HepG2 (cell line): ENCODE data around the gene ADAM15. TPM values are rescaled to one million over a fixed set of nuclear protein-coding genes. Genes with fewer than 3 reads are reported as not detected.

Experiments used
- ATF7-NPFF ChIP-seq: sonication (generic); formaldehyde crosslinking; IDR thresholded peaks from 2 replicates; pipeline ENCODE4 v1.8.1; 2023; ENCODE audit warnings: mild to moderate bottlenecking, low read depth, missing genetic modification reagents, moderate library complexity
- DBP ChIP-seq: sonication (generic); formaldehyde crosslinking; IDR thresholded peaks from 2 replicates; pipeline ENCODE4 v1.4.0; 2020; ENCODE audit warnings: missing genetic modification reagents; ENCODE audit errors: not compliant biosample characterization
- ELF4 ChIP-seq: sonication (generic); formaldehyde crosslinking; IDR thresholded peaks from 2 replicates; pipeline ENCODE4 v1.5.0; 2020; ENCODE audit warnings: missing genetic modification reagents, mild to moderate bottlenecking, moderate library complexity, borderline replicate concordance
- HIVEP1 ChIP-seq: sonication (generic); formaldehyde crosslinking; IDR thresholded peaks from 2 replicates; pipeline ENCODE4 v1.4.0; 2020; ENCODE audit warnings: mild to moderate bottlenecking, missing genetic modification reagents
- KAT8 ChIP-seq: IDR thresholded peaks from 2 replicates; pipeline ENCODE4 v1.6.1; 2016; ENCODE audit warnings: missing genetic modification reagents, missing compliant biosample characterization
- KLF9 ChIP-seq: IDR thresholded peaks from 2 replicates; pipeline ENCODE4 v1.6.1; 2016; ENCODE audit warnings: low read depth
- SAFB2 ChIP-seq: sonication (generic); formaldehyde crosslinking; IDR thresholded peaks from 2 replicates; pipeline ENCODE4 v1.5.1; 2020; ENCODE audit warnings: missing genetic modification reagents, low read depth, mild to moderate bottlenecking, borderline replicate concordance
- SAP130 ChIP-seq: IDR thresholded peaks from 2 replicates; pipeline ENCODE4 v1.6.1; 2016; ENCODE audit warnings: low read depth
- STAT6 ChIP-seq: sonication (generic); formaldehyde crosslinking; IDR thresholded peaks from 2 replicates; pipeline ENCODE4 v1.4.0; 2020; ENCODE audit warnings: missing genetic modification reagents, mild to moderate bottlenecking, borderline replicate concordance
- TBP ChIP-seq: sonication (generic); formaldehyde crosslinking; IDR thresholded peaks from 2 replicates; pipeline ENCODE4 v1.5.0; 2020; ENCODE audit warnings: missing genetic modification reagents
- ZEB1 ChIP-seq: IDR thresholded peaks from 2 replicates; pipeline ENCODE4 v1.6.1; 2012; ENCODE audit warnings: mild to moderate bottlenecking, low read depth, inconsistent platforms; ENCODE audit not compliant: insufficient replicate concordance
- ZFP82 ChIP-seq: sonication (generic); formaldehyde crosslinking; IDR thresholded peaks from 2 replicates; pipeline ENCODE4 v1.5.1; 2020; ENCODE audit warnings: mild to moderate bottlenecking, missing genetic modification reagents, borderline replicate concordance
- ZNF274 ChIP-seq: sonication (generic); formaldehyde crosslinking; IDR thresholded peaks from 2 replicates; pipeline ENCODE4 v1.5.1; 2020; ENCODE audit warnings: mild to moderate bottlenecking, missing genetic modification reagents
- ZNF646 ChIP-seq: sonication (generic); formaldehyde crosslinking; IDR thresholded peaks from 2 replicates; pipeline ENCODE4 v1.9.0; 2021; ENCODE audit warnings: mild to moderate bottlenecking, missing genetic modification reagents
- ZNF703 ChIP-seq: sonication (generic); formaldehyde crosslinking; IDR thresholded peaks from 2 replicates; pipeline ENCODE4 v1.5.1; 2020; ENCODE audit warnings: missing genetic modification reagents, mild to moderate bottlenecking, moderate library complexity, borderline replicate concordance
- polyA plus RNA-seq, 8 experiments: library from polyadenylated mRNA; depleted of rRNA in 3 of 8; stranded (reverse) in 7 of 8; unstranded in 1 of 8; fragments of >200 nt; fragmentation: Illumina TruSeq in 4 of 8; extraction: Trizol in 4 of 8; gene quantifications; 2 replicates each; pipeline versions ENCODE4 v1.2.1 to v1.2.3, GENCODE V29; 2011 to 2016; ENCODE audit warnings: low read depth in 4 of 8, missing spikeins in 1 of 8, mixed read lengths in 1 of 8; ENCODE audit not compliant: insufficient read depth in 1 of 8
- total RNA-seq, 5 experiments: library from RNA; depleted of rRNA; stranded (reverse); fragments of >200 nt; fragmentation: Illumina TruSeq; extraction: Trizol; gene quantifications; 2 replicates each; pipeline ENCODE4 v1.2.3, GENCODE V29; 2016; ENCODE audit warnings: low read depth in 1 of 5
- TF ChIP-seq, protein P1 (sequence below): sonication (generic); formaldehyde crosslinking; IDR thresholded peaks from 2 replicates; pipeline ENCODE4 v1.4.0; 2020; ENCODE audit warnings: mild to moderate bottlenecking, missing genetic modification reagents

The ADAM15 gene
- total and polyA plus RNA-seq, 2 of the 13 experiments (the other 11 are each of a cell fraction or from before 2014, with no cell fraction given), result 17.9 to 25.6 TPM

DNA sequence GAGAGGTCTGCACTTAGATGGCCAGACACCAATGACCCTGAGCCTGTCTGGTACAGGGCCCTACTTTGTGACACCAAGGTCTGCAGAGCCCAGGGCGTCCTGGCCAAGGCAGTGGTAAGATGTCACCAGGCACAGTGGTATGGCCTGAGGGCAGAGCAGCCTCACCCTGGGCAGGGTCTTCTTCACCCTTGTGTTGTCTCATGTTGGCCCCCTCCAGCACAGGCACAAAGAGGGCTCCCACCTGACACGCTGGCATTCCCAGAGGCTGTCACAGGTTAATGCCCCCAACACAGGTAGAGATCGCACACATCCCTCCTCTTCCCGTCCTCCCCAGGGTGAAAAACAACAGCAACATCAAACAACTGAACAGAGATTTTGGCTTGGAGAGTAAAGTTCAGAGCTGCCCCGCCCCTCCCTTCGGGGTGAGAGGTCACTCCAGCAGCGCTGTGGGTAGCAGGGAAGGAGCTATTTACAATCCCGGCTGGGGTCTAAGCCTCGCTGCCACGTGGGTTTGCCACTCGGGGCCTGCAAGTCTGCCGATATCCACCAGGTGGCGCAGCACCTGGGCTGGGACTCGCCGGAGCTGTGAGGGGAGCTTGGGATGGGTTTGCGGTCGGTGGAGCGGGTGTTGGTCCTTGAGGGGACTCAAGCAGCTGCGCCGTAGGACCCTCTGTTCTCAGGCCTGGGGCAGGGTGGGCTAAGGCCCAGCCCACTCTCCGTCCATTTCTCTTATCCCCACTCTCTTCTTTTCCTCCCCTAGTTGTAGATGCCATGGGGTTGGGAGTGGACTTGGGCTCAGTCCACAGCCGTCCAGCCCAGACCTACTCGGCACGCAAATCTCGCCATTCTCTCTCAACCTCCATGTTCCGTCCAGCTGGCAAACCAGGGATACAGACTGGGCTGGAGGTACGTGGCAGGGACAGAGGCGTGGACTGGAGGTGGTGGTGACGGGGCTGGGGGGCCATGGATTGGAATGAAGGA, 40.2 kb downstream of the ADAM15 start (continued):
- TF ChIP-seq SAP130 (CRISPR knock-in tag) (peak; percentile 91), HIVEP1 (CRISPR knock-in tag) (peak; percentile 49; the same call in 1 of the 2 replicates), ZEB1 (peak; percentile 89), ZNF274 (no peak), KLF9 (CRISPR knock-in tag) (no peak), KAT8 (CRISPR knock-in tag) (peak; percentile 79; the same call in 1 of the 2 replicates), STAT6 (CRISPR knock-in tag) (no peak), TBP (CRISPR knock-in tag) (no peak), ATF7-NPFF (CRISPR knock-in tag) (0 out of 2 replicates have a peak, but pooled peaks have one; percentile 37), ZFP82 (peak; percentile 79; the same call in 1 of the 2 replicates), ZNF703 (CRISPR knock-in tag) (no peak), ZNF646 (no peak), SAFB2 (CRISPR knock-in tag) (no peak), ELF4 (CRISPR knock-in tag) (no peak), DBP (CRISPR knock-in tag) (no peak)
- TF ChIP-seq, protein P1, sequence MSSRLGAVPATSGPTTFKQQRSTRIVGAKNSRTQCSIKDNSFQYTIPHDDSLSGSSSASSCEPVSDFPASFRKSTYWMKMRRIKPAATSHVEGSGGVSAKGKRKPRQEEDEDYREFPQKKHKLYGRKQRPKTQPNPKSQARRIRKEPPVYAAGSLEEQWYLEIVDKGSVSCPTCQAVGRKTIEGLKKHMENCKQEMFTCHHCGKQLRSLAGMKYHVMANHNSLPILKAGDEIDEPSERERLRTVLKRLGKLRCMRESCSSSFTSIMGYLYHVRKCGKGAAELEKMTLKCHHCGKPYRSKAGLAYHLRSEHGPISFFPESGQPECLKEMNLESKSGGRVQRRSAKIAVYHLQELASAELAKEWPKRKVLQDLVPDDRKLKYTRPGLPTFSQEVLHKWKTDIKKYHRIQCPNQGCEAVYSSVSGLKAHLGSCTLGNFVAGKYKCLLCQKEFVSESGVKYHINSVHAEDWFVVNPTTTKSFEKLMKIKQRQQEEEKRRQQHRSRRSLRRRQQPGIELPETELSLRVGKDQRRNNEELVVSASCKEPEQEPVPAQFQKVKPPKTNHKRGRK, result peak; percentile 49; the same call in 1 of the 2 replicates
